ENCODE measurements around the gene PCBP3. TPM values are rescaled to one million over a fixed set of nuclear protein-coding genes. Genes with fewer than 3 reads are reported as not detected.

PCBP3 gene
- total RNA-seq, 1 experiment from 2014 or later: not detected

GRCh38 chr21:45739218-45740087 is 95.9 kb downstream of the PCBP3 start:
- H3K4me3 ChIP-seq (ENCODE audit: low read depth in 2 of 2, low read length in 2 of 2): no peak overlapping the region
- ATAC-seq (no peak), DNase-seq (ENCODE audit: low read depth, low spot score) (no peak)
- TF ChIP-seq, protein P1, sequence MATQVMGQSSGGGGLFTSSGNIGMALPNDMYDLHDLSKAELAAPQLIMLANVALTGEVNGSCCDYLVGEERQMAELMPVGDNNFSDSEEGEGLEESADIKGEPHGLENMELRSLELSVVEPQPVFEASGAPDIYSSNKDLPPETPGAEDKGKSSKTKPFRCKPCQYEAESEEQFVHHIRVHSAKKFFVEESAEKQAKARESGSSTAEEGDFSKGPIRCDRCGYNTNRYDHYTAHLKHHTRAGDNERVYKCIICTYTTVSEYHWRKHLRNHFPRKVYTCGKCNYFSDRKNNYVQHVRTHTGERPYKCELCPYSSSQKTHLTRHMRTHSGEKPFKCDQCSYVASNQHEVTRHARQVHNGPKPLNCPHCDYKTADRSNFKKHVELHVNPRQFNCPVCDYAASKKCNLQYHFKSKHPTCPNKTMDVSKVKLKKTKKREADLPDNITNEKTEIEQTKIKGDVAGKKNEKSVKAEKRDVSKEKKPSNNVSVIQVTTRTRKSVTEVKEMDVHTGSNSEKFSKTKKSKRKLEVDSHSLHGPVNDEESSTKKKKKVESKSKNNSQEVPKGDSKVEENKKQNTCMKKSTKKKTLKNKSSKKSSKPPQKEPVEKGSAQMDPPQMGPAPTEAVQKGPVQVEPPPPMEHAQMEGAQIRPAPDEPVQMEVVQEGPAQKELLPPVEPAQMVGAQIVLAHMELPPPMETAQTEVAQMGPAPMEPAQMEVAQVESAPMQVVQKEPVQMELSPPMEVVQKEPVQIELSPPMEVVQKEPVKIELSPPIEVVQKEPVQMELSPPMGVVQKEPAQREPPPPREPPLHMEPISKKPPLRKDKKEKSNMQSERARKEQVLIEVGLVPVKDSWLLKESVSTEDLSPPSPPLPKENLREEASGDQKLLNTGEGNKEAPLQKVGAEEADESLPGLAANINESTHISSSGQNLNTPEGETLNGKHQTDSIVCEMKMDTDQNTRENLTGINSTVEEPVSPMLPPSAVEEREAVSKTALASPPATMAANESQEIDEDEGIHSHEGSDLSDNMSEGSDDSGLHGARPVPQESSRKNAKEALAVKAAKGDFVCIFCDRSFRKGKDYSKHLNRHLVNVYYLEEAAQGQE (IDR thresholded peaks at IDR 0.05; ENCODE audit: insufficient read depth in 1 of 2, low read depth in 2 of 2, low read length in 1 of 2): no peak
- TF ChIP-seq, protein P2, sequence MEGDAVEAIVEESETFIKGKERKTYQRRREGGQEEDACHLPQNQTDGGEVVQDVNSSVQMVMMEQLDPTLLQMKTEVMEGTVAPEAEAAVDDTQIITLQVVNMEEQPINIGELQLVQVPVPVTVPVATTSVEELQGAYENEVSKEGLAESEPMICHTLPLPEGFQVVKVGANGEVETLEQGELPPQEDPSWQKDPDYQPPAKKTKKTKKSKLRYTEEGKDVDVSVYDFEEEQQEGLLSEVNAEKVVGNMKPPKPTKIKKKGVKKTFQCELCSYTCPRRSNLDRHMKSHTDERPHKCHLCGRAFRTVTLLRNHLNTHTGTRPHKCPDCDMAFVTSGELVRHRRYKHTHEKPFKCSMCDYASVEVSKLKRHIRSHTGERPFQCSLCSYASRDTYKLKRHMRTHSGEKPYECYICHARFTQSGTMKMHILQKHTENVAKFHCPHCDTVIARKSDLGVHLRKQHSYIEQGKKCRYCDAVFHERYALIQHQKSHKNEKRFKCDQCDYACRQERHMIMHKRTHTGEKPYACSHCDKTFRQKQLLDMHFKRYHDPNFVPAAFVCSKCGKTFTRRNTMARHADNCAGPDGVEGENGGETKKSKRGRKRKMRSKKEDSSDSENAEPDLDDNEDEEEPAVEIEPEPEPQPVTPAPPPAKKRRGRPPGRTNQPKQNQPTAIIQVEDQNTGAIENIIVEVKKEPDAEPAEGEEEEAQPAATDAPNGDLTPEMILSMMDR (IDR thresholded peaks at IDR 0.05): no peak
- TF ChIP-seq TCF7L2 (IDR thresholded peaks at IDR 0.05; ENCODE audit: low read depth, low read length) (no peak), POLR2AphosphoS5 (IDR thresholded peaks at IDR 0.05; ENCODE audit: low read depth, low read length) (no peak), SIN3A (IDR thresholded peaks at IDR 0.05; ENCODE audit: borderline replicate concordance, insufficient read depth, low read depth, low read length) (no peak)
- ChIA-PET POLR2A (no interaction called here), CTCF (interaction anchor here (0.6 kb wide), 1 partner anchor 89 kb away, joined by 5 read pairs; no protein-coding TSS in a partner anchor)
- no peaks in the 10 kb centered on the region for H3K9me3 ChIP-seq (ENCODE audit: control insufficient read depth, insufficient read depth, low read depth, low read length)
- in situ Hi-C loops (cut with HindIII; ENCODE audit: low pct_unique_long_range_greater_than_20kb, low sequenced_read_pairs) (no loop called here), intact Hi-C loops (cut with micrococcal nuclease; ENCODE audit: unreplicated experiment) (no loop called here)
- BruUV-seq (replicated peaks): no TSS peak
- H3K4me1 ChIP-seq (ENCODE audit: control insufficient read depth, insufficient read depth, low read length): no peaks in the 10 kb centered on the region
- no peak overlapping the region for H3K27ac ChIP-seq (ENCODE audit: low read length)
- H3K36me3 ChIP-seq (ENCODE audit: control insufficient read depth, insufficient read depth, low read length): no peaks in the 10 kb centered on the region; the same call in 1 of the 2 replicates
- no peaks in the 10 kb centered on the region for H3K27me3 ChIP-seq (ENCODE audit: control insufficient read depth, insufficient read depth, low read length)

DNA sequence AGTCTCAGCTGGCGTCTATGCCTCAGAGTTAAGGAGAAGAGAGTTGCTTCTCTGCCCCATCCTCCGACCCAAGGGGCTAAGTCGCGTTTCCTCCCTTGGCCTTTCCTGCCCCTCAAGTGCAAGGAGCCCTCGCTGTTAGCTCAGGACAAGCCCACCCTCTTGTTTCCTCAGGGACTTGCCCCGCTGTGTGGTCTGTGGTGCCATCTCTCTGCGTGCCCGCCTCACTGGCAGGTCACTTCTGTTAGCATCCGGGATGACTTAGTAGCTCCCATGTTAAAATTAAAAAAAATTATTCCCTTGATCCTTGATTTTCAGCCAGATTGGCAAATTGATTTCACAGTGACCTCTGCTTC is 96.5 kb downstream of the PCBP3 start:
- DNase-seq (ENCODE audit: low read depth, low spot score): no peak
- BruUV-seq (replicated peaks): no TSS peak
- Histone ChIP-seq H3K27me3 (ENCODE audit: control insufficient read depth, insufficient read depth, low read length) (no peaks in the 10 kb centered on the region), H3K27ac (ENCODE audit: low read length) (no peak overlapping the region), H3K4me3 (ENCODE audit: low read depth in 2 of 2, low read length in 2 of 2) (no peak overlapping the region), H3K36me3 (ENCODE audit: control insufficient read depth, insufficient read depth, low read length) (no peaks in the 10 kb centered on the region; the same call in 1 of the 2 replicates), H3K9me3 (ENCODE audit: control insufficient read depth, insufficient read depth, low read depth, low read length) (no peaks in the 10 kb centered on the region), H3K4me1 (ENCODE audit: control insufficient read depth, insufficient read depth, low read length) (no peaks in the 10 kb centered on the region)
- intact Hi-C loops (cut with micrococcal nuclease; ENCODE audit: unreplicated experiment) (no loop called here), in situ Hi-C loops (cut with HindIII; ENCODE audit: low pct_unique_long_range_greater_than_20kb, low sequenced_read_pairs) (no loop called here)
- TF ChIP-seq SIN3A (IDR thresholded peaks at IDR 0.05; ENCODE audit: borderline replicate concordance, insufficient read depth, low read depth, low read length) (no peak), POLR2AphosphoS5 (IDR thresholded peaks at IDR 0.05; ENCODE audit: low read depth, low read length) (no peak), TCF7L2 (IDR thresholded peaks at IDR 0.05; ENCODE audit: low read depth, low read length) (no peak)
- TF ChIP-seq, protein P2 (IDR thresholded peaks at IDR 0.05): no peak
- ATAC-seq: no peak
- CTCF ChIA-PET: interaction anchor here (0.6 kb wide), 1 partner anchor 24 kb away, joined by 3 read pairs; no protein-coding TSS in a partner anchor
- POLR2A ChIA-PET: no interaction called here

Measured in Panc1 (cell line).